ENCODE measurements around the gene AGPAT3.

The AGPAT3 gene

DNA sequence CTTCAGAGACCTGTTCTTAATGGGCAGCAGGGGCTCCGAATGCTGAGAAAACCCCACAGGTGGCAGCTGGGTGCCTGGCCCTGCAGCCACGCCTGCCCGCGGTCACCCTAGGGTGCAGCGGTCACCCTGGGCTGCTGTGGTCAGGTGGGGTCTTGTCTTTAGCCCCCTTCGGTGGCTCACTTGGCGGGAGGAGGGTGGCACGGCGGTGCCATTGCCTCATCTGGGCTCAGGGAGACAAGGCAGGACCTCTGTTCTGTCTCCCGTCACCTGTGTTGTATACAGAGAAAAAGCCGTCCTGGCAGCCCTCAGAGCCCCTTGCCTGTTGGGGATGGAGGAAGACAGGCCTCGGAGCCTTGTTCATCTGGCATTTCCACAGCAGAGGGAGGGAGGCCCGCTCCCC lies 77.6 kb downstream of the AGPAT3 start:
- ChIA-PET POLR2A (interaction anchor here (0.9 kb wide), 1 partner anchor 129 kb away, joined by 3 read pairs; no protein-coding TSS in a partner anchor), CTCF (interaction anchor here (0.7 to 2.2 kb wide), 3 partner anchors 11 to 132 kb away, joined by 3 to 10 read pairs (median 3); no protein-coding TSS in a partner anchor)
- Histone ChIP-seq H3K27ac (ENCODE audit: extremely low read depth, low read depth, low read length) (no peak overlapping the region), H3K9me3 (ENCODE audit: control insufficient read depth, insufficient read depth, low read depth, low read length) (no peaks in the 10 kb centered on the region), H3K4me3 (ENCODE audit: low read depth, low read length) (no peak overlapping the region), H3K36me3 (ENCODE audit: control insufficient read depth in 2 of 2, insufficient read depth in 1 of 2, low read length in 2 of 2) (peaks cover 0 to 12% of the 10 kb centered on the region in 2 experiments; a peak in 1 of 3 replicates), H3K4me1 (ENCODE audit: control insufficient read depth, insufficient read depth, low read length) (peaks cover 4% of the 10 kb centered on the region; the same call in 1 of the 2 replicates)
- no peak for TF ChIP-seq ZBTB6 (tag by site-specific recombination; IDR thresholded peaks at IDR 0.05)
- no peak for TF ChIP-seq REST (tag by site-specific recombination; IDR thresholded peaks at IDR 0.05)
- no peak for TF ChIP-seq ATF2 (tag by site-specific recombination; IDR thresholded peaks at IDR 0.05; ENCODE audit: low read depth)
- TF ChIP-seq PBX3 (CRISPR knock-in tag; IDR thresholded peaks at IDR 0.05), result no peak

DNA sequence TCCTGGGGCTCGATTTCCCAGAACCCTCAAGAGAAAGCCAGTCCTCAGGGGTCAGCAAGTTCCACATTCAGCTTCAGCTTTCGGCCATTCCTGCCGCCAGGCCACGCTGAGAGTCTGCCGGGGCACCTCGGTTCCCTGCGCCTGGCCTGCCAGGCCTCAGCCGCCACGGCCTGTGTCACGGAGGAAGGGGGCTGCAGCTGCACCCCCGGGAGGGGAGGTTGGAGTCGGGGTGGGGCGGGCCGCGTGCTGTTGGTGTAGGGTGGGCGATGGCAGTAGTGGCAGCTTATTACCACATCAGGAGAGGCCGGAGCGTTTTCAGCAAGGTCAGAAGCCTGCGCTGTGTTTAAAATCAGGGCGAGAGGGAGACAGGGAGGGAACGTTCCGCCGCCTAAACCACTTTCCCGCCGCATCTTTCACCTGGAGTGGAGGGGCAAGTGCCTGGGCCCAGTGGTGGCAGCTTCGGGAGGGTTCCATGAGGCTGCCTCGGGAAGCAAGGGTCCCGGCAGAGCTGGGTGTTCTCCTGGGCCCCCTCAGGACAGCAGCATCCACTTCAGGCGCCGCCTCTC lies 78.6 kb downstream of the AGPAT3 start:
- ChIA-PET POLR2A (no interaction called here), CTCF (interaction anchor here (0.6 to 0.9 kb wide), 2 partner anchors 10 to 155 kb away, joined by 3 read pairs; no protein-coding TSS in a partner anchor)
- Histone ChIP-seq H3K27ac (ENCODE audit: extremely low read depth, low read depth, low read length) (no peak overlapping the region), H3K4me1 (ENCODE audit: control insufficient read depth, insufficient read depth, low read length) (peaks cover 2% of the 10 kb centered on the region; the same call in 1 of the 2 replicates), H3K4me3 (ENCODE audit: low read depth, low read length) (no peak overlapping the region), H3K36me3 (ENCODE audit: control insufficient read depth in 2 of 2, insufficient read depth in 1 of 2, low read length in 2 of 2) (peaks cover 0 to 18% of the 10 kb centered on the region in 2 experiments; a peak in 2 of 3 replicates), H3K9me3 (ENCODE audit: control insufficient read depth, insufficient read depth, low read depth, low read length) (no peaks in the 10 kb centered on the region; the same call in 1 of the 2 replicates)
- TF ChIP-seq ZNF362 (tag by site-specific recombination; IDR thresholded peaks at IDR 0.05), result no peak

DNA sequence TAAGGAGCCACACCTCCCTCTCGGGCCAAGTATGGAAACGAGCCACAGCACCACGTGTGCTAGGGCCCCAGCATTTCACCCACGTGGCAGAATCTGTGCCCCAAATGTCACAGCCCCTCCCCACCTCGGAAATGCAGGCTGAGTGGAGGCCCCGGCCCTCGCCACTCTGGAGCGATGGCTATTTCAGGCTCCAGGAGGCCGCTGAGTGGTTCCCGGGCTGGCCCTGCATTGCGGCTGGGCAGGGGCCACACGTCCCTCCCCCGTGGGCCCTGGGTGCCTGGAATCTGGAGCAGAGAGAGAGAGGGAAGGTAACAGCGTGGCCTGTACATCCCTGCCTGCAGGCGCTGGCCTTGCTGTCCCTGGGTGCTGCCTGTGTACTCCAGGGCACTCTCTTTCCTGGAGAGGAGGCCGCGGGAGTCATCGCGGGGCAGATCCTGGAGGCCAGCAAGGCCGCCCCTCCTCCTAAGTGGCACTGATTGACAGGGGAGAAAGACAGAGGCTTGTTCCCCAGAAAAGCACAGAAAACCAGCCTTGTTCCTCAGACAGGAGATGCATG lies 79.1 kb downstream of the AGPAT3 start:
- Histone ChIP-seq H3K9me3 (ENCODE audit: control insufficient read depth, insufficient read depth, low read depth, low read length) (no peaks in the 10 kb centered on the region; the same call in 1 of the 2 replicates), H3K27ac (ENCODE audit: extremely low read depth, low read depth, low read length) (no peak overlapping the region), H3K36me3 (ENCODE audit: control insufficient read depth in 2 of 2, insufficient read depth in 1 of 2, low read length in 2 of 2) (peaks cover 0 to 21% of the 10 kb centered on the region in 2 experiments; a peak in 2 of 3 replicates), H3K4me3 (ENCODE audit: low read depth, low read length) (no peak overlapping the region), H3K4me1 (ENCODE audit: control insufficient read depth, insufficient read depth, low read length) (no peaks in the 10 kb centered on the region)
- ChIA-PET CTCF (interaction anchor here (0.6 kb wide), 1 partner anchor 155 kb away, joined by 3 read pairs; no protein-coding TSS in a partner anchor), POLR2A (no interaction called here)
- TF ChIP-seq KLF17 (tag by site-specific recombination; IDR thresholded peaks at IDR 0.05), result no peak
- no peak for TF ChIP-seq ZNF777 (tag by site-specific recombination; IDR thresholded peaks at IDR 0.05; ENCODE audit: borderline replicate concordance)
- TF ChIP-seq MYNN (tag by site-specific recombination; IDR thresholded peaks at IDR 0.05; ENCODE audit: borderline replicate concordance), result no peak
- no peak for TF ChIP-seq KLF1 (tag by site-specific recombination; IDR thresholded peaks at IDR 0.05)
- no peak for TF ChIP-seq ZNF76 (tag by site-specific recombination; IDR thresholded peaks at IDR 0.05; ENCODE audit: borderline replicate concordance, low read depth)
- TF ChIP-seq, protein P1, sequence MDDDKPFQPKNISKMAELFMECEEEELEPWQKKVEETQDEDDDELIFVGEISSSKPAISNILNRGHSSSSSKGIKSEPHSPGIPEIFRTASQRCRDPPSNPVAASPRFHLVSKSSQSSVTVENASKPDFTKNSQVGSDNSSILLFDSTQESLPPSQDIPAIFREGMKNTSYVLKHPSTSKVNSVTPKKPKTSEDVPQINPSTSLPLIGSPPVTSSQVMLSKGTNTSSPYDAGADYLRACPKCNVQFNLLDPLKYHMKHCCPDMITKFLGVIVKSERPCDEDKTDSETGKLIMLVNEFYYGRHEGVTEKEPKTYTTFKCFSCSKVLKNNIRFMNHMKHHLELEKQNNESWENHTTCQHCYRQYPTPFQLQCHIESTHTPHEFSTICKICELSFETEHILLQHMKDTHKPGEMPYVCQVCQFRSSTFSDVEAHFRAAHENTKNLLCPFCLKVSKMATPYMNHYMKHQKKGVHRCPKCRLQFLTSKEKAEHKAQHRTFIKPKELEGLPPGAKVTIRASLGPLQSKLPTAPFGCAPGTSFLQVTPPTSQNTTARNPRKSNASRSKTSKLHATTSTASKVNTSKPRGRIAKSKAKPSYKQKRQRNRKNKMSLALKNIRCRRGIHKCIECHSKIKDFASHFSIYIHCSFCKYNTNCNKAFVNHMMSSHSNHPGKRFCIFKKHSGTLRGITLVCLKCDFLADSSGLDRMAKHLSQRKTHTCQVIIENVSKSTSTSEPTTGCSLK (tag by site-specific recombination; IDR thresholded peaks at IDR 0.05), result no peak
- no peak for TF ChIP-seq ZBTB7A (tag by site-specific recombination; IDR thresholded peaks at IDR 0.05; ENCODE audit: low read depth)
